NK-92 treated with Interleukin-12 subunit alpha and Interleukin-12 subunit beta, amount 100 ng/mL, for 24 hours (cell line): ENCODE data around the gene TICRR.
"Not testable (repeated sequence)": the region's sequence is repeated elsewhere in the genome, so short reads cannot be mapped to it uniquely, and the experiment has no call there.

Experiments
- DNase-seq: peaks from one replicate; lab custom pipeline; 2025; lab: John Stamatoyannopoulos, UW

The TICRR gene

GRCh38 chr15:89575146-89575655 lies at the start of gene TICRR:
TSS of gene TICRR (plus strand) at chr15:89575469. CDS start at chr15:89575587, 118 bp downstream.
- peak; percentile 96 for DNase-seq

- no peak for DNase-seq
Measured at GRCh38 chr15:89526181-89526580, 49.1 kb upstream of the TICRR start.

GRCh38 chr15:89526601-89527441 lies 48.4 kb upstream of the TICRR start:
- no peak for DNase-seq

GRCh38 chr15:89528757-89529352 lies 46.4 kb upstream of the TICRR start:
- no peak for DNase-seq

GRCh38 chr15:89530976-89531375 lies 44.3 kb upstream of the TICRR start:
- no peak for DNase-seq

GRCh38 chr15:89531796-89532537 lies 43.3 kb upstream of the TICRR start:
- DNase-seq: no peak

- DNase-seq: no peak
Measured at GRCh38 chr15:89533861-89534544, 41.3 kb upstream of the TICRR start.

- no peak for DNase-seq
Measured at GRCh38 chr15:89539027-89539426, 36.2 kb upstream of the TICRR start.

- no peak for DNase-seq
Measured at GRCh38 chr15:89542369-89542768, 32.9 kb upstream of the TICRR start.

GRCh38 chr15:89543389-89543788 lies 31.9 kb upstream of the TICRR start:
- no peak for DNase-seq

GRCh38 chr15:89549138-89549537 lies 26.1 kb upstream of the TICRR start:
- not testable (repeated sequence) for DNase-seq

GRCh38 chr15:89550427-89550826 lies 24.8 kb upstream of the TICRR start:
- no peak for DNase-seq

GRCh38 chr15:89551550-89551949 lies 23.7 kb upstream of the TICRR start:
- DNase-seq: no peak

GRCh38 chr15:89553632-89554031 lies 21.6 kb upstream of the TICRR start:
- DNase-seq: no peak

GRCh38 chr15:89554247-89554646 lies 21.0 kb upstream of the TICRR start:
- no peak for DNase-seq

GRCh38 chr15:89555768-89556167 lies 19.5 kb upstream of the TICRR start:
- DNase-seq: no peak

GRCh38 chr15:89556413-89557262 lies 18.6 kb upstream of the TICRR start:
- DNase-seq: peak; percentile 23

GRCh38 chr15:89559769-89560264 lies 15.5 kb upstream of the TICRR start:
- no peak for DNase-seq

GRCh38 chr15:89566181-89566580 lies 9.1 kb upstream of the TICRR start:
- DNase-seq: no peak

- no peak for DNase-seq
Measured at GRCh38 chr15:89566621-89567294, 8.5 kb upstream of the TICRR start.
